Measurements from ENCODE around the gene GRK4. TPM values are rescaled to one million over a fixed set of nuclear protein-coding genes. Genes with fewer than 3 reads are reported as not detected.
A peak's percentile ranks its signal among the peaks of the same experiment; 100 is the strongest.

The GRK4 gene
- total RNA-seq, 4 donors from 2014 or later = 1.0 to 9.4 (median 6.0) TPM; not detected in 1

GRCh38 chr4:2923141-2923551 lies 40.2 kb upstream of the GRK4 start:
- peak in 1 of 2 donors; percentile 9 for DNase-seq
- TF ChIP-seq CTCF (IDR thresholded peaks at IDR 0.05) (no peak), POLR2A (IDR thresholded peaks at IDR 0.05) (no peak)
- H3K4me1 ChIP-seq = no peaks in the 10 kb centered on the region
- intact Hi-C loops (cut with DNase I; ENCODE audit: low total_unique reads) = no loop called here
- no peaks in the 10 kb centered on the region for H3K9me3 ChIP-seq
- H3K27me3 ChIP-seq = no peaks in the 10 kb centered on the region
- no peak overlapping the region for H3K27ac ChIP-seq
- no peak overlapping the region for H3K4me3 ChIP-seq
- no peaks in the 10 kb centered on the region for H3K36me3 ChIP-seq

- intact Hi-C loops (cut with DNase I; ENCODE audit: low total_unique reads) = no loop called here
- no peak overlapping the region for H3K4me3 ChIP-seq
- TF ChIP-seq POLR2A (IDR thresholded peaks at IDR 0.05) = no peak
- no peak for TF ChIP-seq CTCF (IDR thresholded peaks at IDR 0.05)
- DNase-seq = peak in 1 of 2 donors; percentile 9
- H3K4me1 ChIP-seq = no peaks in the 10 kb centered on the region
- no peak overlapping the region for H3K27ac ChIP-seq
- H3K27me3 ChIP-seq = no peaks in the 10 kb centered on the region
- no peaks in the 10 kb centered on the region for H3K36me3 ChIP-seq
- no peaks in the 10 kb centered on the region for H3K9me3 ChIP-seq
Observed at GRCh38 chr4:2923668-2924173, 39.6 kb upstream of the GRK4 start.

GRCh38 chr4:2924286-2924685 lies 39.1 kb upstream of the GRK4 start:
- TF ChIP-seq CTCF (IDR thresholded peaks at IDR 0.05) (no peak), POLR2A (IDR thresholded peaks at IDR 0.05) (no peak)
- Histone ChIP-seq H3K27me3 (no peaks in the 10 kb centered on the region), H3K36me3 (no peaks in the 10 kb centered on the region), H3K27ac (no peak overlapping the region), H3K4me1 (no peaks in the 10 kb centered on the region), H3K9me3 (no peaks in the 10 kb centered on the region), H3K4me3 (no peak overlapping the region)
- peak in 1 of 2 donors; percentile 8 for DNase-seq
- intact Hi-C loops (cut with DNase I; ENCODE audit: low total_unique reads) = no loop called here

GRCh38 chr4:2924765-2925301 lies 38.5 kb upstream of the GRK4 start:
- no peaks in the 10 kb centered on the region for H3K27me3 ChIP-seq
- no peak for TF ChIP-seq POLR2A (IDR thresholded peaks at IDR 0.05)
- no peak for TF ChIP-seq CTCF (IDR thresholded peaks at IDR 0.05)
- H3K4me1 ChIP-seq = no peaks in the 10 kb centered on the region
- no peaks in the 10 kb centered on the region for H3K36me3 ChIP-seq
- no peaks in the 10 kb centered on the region for H3K9me3 ChIP-seq
- H3K27ac ChIP-seq = no peak overlapping the region
- peak; percentile 11 to 19 for DNase-seq
- intact Hi-C loops (cut with DNase I; ENCODE audit: low total_unique reads) = no loop called here
- no peak overlapping the region for H3K4me3 ChIP-seq

- no peaks in the 10 kb centered on the region for H3K27me3 ChIP-seq
- H3K4me1 ChIP-seq = no peaks in the 10 kb centered on the region
- no peak overlapping the region for H3K4me3 ChIP-seq
- TF ChIP-seq CTCF (IDR thresholded peaks at IDR 0.05) = no peak
- TF ChIP-seq POLR2A (IDR thresholded peaks at IDR 0.05) = no peak
- H3K36me3 ChIP-seq = no peaks in the 10 kb centered on the region
- H3K9me3 ChIP-seq = no peaks in the 10 kb centered on the region
- peak; percentile 4 to 7 for DNase-seq
- H3K27ac ChIP-seq = no peak overlapping the region
- intact Hi-C loops (cut with DNase I; ENCODE audit: low total_unique reads) = no loop called here
Observed at GRCh38 chr4:2925496-2925895, 37.9 kb upstream of the GRK4 start.
